ENCODE data around the gene ASTL. TPM values are rescaled to one million over a fixed set of nuclear protein-coding genes. Genes with fewer than 3 reads are reported as not detected.

The ASTL gene
- polyA plus RNA-seq, 3 donors: 0.71 TPM; not detected in 2

DNA sequence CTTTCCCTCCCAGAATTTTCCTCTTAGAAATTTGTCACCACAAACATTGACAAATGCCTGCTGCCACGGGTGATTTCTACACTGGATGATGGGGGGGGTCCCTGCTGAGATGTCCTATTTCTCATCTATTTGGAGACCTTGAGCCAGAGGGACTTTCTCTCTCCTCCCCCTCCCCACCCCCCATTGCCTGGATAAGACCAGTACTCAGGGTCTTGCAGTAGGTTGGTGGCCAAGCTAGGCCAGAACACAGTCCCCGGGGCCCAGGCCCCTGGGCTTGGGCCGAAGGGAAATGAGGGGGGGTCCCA is 7.5 kb upstream of the ASTL start:
- H4K20me1 ChIP-seq (ENCODE audit: insufficient read depth, low read length): peaks cover 33% of the 10 kb centered on the region
- H3K79me2 ChIP-seq (ENCODE audit: insufficient read depth, low read length): peaks cover 7% of the 10 kb centered on the region
- intact Hi-C loops (cut with micrococcal nuclease): loop anchor here (10.0 kb wide), 2 partner anchors 119 to 389 kb away; partner anchors contain the start of genes ARID5A (in 2 of the 2), CIAO1 (in 1 of the 2) and TMEM127 (in 1 of the 2)
- H3K4me1 ChIP-seq (ENCODE audit: control insufficient read depth in 1 of 2, insufficient read depth in 2 of 2, low read length in 2 of 2): peaks cover 49 to 59% of the 10 kb centered on the region in 2 donors
- no peaks in the 10 kb centered on the region for H3K27me3 ChIP-seq (ENCODE audit: control insufficient read depth in 2 of 2, insufficient read depth in 2 of 2, low read length in 2 of 2)
- no peak overlapping the region for H2AFZ ChIP-seq (ENCODE audit: insufficient read depth, low read depth, low read length, poor library complexity, severe bottlenecking)
- Mint-ChIP-seq H3K9me3 (peaks cover 0 to 3% (median 0%) of the 10 kb centered on the region in 7 donors), H3K4me1 (peaks cover 62% of the 10 kb centered on the region), H3K4me3 (peak overlapping the region; percentile 76 to 78), H3K27ac (peak overlapping the region; percentile 95 to 99 (median 98)), H3K36me3 (peaks cover 12 to 15% of the 10 kb centered on the region in 2 donors), H3K27me3 (ENCODE audit: low read depth in 3 of 3) (peaks cover 0 to 13% (median 3%) of the 10 kb centered on the region in 3 donors)
- peak in 2 of 3 donors; percentile 37 to 85 for DNase-seq
- H3K9me3 ChIP-seq (replicated peaks in 1 of 2; ENCODE audit: control insufficient read depth in 1 of 2, insufficient read depth in 1 of 2, low read length in 2 of 2): no peaks in the 10 kb centered on the region
- peak overlapping the region; percentile 95 to 98 for H3K27ac ChIP-seq (ENCODE audit: low read depth in 1 of 2, low read length in 2 of 2)
- H3K36me3 ChIP-seq (replicated peaks in 1 of 2; ENCODE audit: control insufficient read depth in 1 of 2, insufficient read depth in 2 of 2, low read length in 2 of 2): no peaks in the 10 kb centered on the region
- TF ChIP-seq, protein P1, sequence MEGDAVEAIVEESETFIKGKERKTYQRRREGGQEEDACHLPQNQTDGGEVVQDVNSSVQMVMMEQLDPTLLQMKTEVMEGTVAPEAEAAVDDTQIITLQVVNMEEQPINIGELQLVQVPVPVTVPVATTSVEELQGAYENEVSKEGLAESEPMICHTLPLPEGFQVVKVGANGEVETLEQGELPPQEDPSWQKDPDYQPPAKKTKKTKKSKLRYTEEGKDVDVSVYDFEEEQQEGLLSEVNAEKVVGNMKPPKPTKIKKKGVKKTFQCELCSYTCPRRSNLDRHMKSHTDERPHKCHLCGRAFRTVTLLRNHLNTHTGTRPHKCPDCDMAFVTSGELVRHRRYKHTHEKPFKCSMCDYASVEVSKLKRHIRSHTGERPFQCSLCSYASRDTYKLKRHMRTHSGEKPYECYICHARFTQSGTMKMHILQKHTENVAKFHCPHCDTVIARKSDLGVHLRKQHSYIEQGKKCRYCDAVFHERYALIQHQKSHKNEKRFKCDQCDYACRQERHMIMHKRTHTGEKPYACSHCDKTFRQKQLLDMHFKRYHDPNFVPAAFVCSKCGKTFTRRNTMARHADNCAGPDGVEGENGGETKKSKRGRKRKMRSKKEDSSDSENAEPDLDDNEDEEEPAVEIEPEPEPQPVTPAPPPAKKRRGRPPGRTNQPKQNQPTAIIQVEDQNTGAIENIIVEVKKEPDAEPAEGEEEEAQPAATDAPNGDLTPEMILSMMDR (IDR thresholded peaks at IDR 0.05): no peak
- peak overlapping the region; percentile 10 to 93 (median 22) for H3K4me3 ChIP-seq (replicated peaks in 1 of 3; ENCODE audit: low read depth in 2 of 3, low read length in 3 of 3)
- H3K4me2 ChIP-seq (replicated peaks; ENCODE audit: extremely low read depth, low read length, poor library complexity, severe bottlenecking): peak overlapping the region; percentile 91
- peak overlapping the region; percentile 84 for H3K9ac ChIP-seq (ENCODE audit: insufficient read depth, low read length, poor library complexity, severe bottlenecking)
- 0% methylated on average over 2 of the region's 3 CpGs for WGBS (ENCODE audit: insufficient coverage)

- Histone ChIP-seq H3K9me3 (replicated peaks in 1 of 2; ENCODE audit: control insufficient read depth in 1 of 2, insufficient read depth in 1 of 2, low read length in 2 of 2) (no peaks in the 10 kb centered on the region), H3K27ac (ENCODE audit: low read depth in 1 of 2, low read length in 2 of 2) (peak within 1 kb of the TSS; percentile 95 to 98), H3K79me2 (ENCODE audit: insufficient read depth, low read length) (peaks cover 7% of the 10 kb centered on the region), H3K9ac (ENCODE audit: insufficient read depth, low read length, poor library complexity, severe bottlenecking) (peak within 1 kb of the TSS; percentile 84), H3K4me3 (replicated peaks in 1 of 3; ENCODE audit: low read depth in 2 of 3, low read length in 3 of 3) (peak within 1 kb of the TSS; percentile 40 to 93 (median 64)), H3K36me3 (replicated peaks in 1 of 2; ENCODE audit: control insufficient read depth in 1 of 2, insufficient read depth in 2 of 2, low read length in 2 of 2) (no peaks in the 10 kb centered on the region), H3K4me2 (replicated peaks; ENCODE audit: extremely low read depth, low read length, poor library complexity, severe bottlenecking) (peak within 1 kb of the TSS; percentile 91), H3K27me3 (ENCODE audit: control insufficient read depth in 2 of 2, insufficient read depth in 2 of 2, low read length in 2 of 2) (no peaks in the 10 kb centered on the region), H2AFZ (ENCODE audit: insufficient read depth, low read depth, low read length, poor library complexity, severe bottlenecking) (peak within 1 kb of the TSS; percentile 46), H4K20me1 (ENCODE audit: insufficient read depth, low read length) (peaks cover 33% of the 10 kb centered on the region), H3K4me1 (ENCODE audit: control insufficient read depth in 1 of 2, insufficient read depth in 2 of 2, low read length in 2 of 2) (peaks cover 49 to 59% of the 10 kb centered on the region in 2 donors)
- Mint-ChIP-seq H3K4me3 (peak within 1 kb of the TSS; percentile 91 to 96), H3K9me3 (peaks cover 0 to 3% (median 0%) of the 10 kb centered on the region in 7 donors), H3K27me3 (ENCODE audit: low read depth in 3 of 3) (peaks cover 0 to 13% (median 3%) of the 10 kb centered on the region in 3 donors), H3K36me3 (peaks cover 12 to 15% of the 10 kb centered on the region in 2 donors), H3K27ac (peak within 1 kb of the TSS; percentile 95 to 99 (median 98)), H3K4me1 (peaks cover 60% of the 10 kb centered on the region)
- intact Hi-C loops (cut with micrococcal nuclease): loop anchor here (10.0 kb wide), 2 partner anchors 120 to 390 kb away; partner anchors contain the start of genes ARID5A (in 2 of the 2), CIAO1 (in 1 of the 2) and TMEM127 (in 1 of the 2)
- DNase-seq: peak; percentile 86 to 93 (median 92)
- TF ChIP-seq, protein P1 (IDR thresholded peaks at IDR 0.05): no peak
- under 1% methylated on average over 69 of the region's 94 CpGs for WGBS (ENCODE audit: insufficient coverage)
Measured at GRCh38 chr2:96145036-96145847, 6.9 kb upstream of the ASTL start, which contains the start of gene DUSP2. DUSP2 (minus strand) TSS chr2:96145440; CDS start chr2:96145354, 86 bp downstream.
